Measurements from ENCODE around the gene IMPDH1. TPM values are rescaled to one million over a fixed set of nuclear protein-coding genes. Genes with fewer than 3 reads are reported as not detected.

Gene IMPDH1
- total RNA-seq, 1 experiment from 2014 or later = 114 TPM

GRCh38 chr7:128343554-128344430 lies 66.0 kb downstream of the IMPDH1 start, which contains the start of gene RBM28:
Gene RBM28 (minus strand): TSS chr7:128343908. CDS start chr7:128343793, 115 bp downstream.
- Histone ChIP-seq H3K27me3 (ENCODE audit: control insufficient read depth, insufficient read depth, low read length) (no peaks in the 10 kb centered on the region), H3K9me3 (ENCODE audit: control insufficient read depth, insufficient read depth, low read depth, low read length) (no peaks in the 10 kb centered on the region), H3K36me3 (ENCODE audit: control insufficient read depth, insufficient read depth, low read length) (peaks cover 12% of the 10 kb centered on the region), H3K27ac (ENCODE audit: low read length) (peak within 1 kb of the TSS; percentile 93), H3K4me3 (ENCODE audit: low read depth in 2 of 2, low read length in 2 of 2) (peak within 1 kb of the TSS; percentile 88 to 95), H3K4me1 (ENCODE audit: control insufficient read depth, insufficient read depth, low read length) (peaks cover 3% of the 10 kb centered on the region)
- TF ChIP-seq POLR2AphosphoS5 (IDR thresholded peaks at IDR 0.05; ENCODE audit: low read depth, low read length) (peak; percentile 97), CTCF (IDR thresholded peaks at IDR 0.05) (no peak), SIN3A (IDR thresholded peaks at IDR 0.05; ENCODE audit: borderline replicate concordance, insufficient read depth, low read depth, low read length) (peak; percentile 92; the same call in 1 of the 2 replicates), TCF7L2 (IDR thresholded peaks at IDR 0.05; ENCODE audit: low read depth, low read length) (peak; percentile 39; the same call in 1 of the 2 replicates)
- CTCF ChIA-PET = interaction anchor here (0.5 to 1.0 kb wide), 3 partner anchors 34 to 83 kb away, joined by 3 to 5 read pairs (median 3); no protein-coding TSS in a partner anchor
- ATAC-seq = peak; percentile 95
- no TSS peak for BruUV-seq (replicated peaks)
- POLR2A ChIA-PET = no interaction called here
- intact Hi-C loops (cut with micrococcal nuclease; ENCODE audit: unreplicated experiment) = no loop called here
- in situ Hi-C loops (cut with HindIII; ENCODE audit: low pct_unique_long_range_greater_than_20kb, low sequenced_read_pairs) = no loop called here
- peak; percentile 85 for DNase-seq (ENCODE audit: low read depth, low spot score)

Other genes starting within 250 kb of the IMPDH1 start
- gene LEP, start 168.7 kb downstream of the IMPDH1 start, total RNA-seq (2021; ENCODE audit: unreplicated experiment) = not detected
- gene RBM28, start 66.1 kb downstream of the IMPDH1 start, total RNA-seq (2021; ENCODE audit: unreplicated experiment) = 54.1 TPM
- 0.77 TPM for gene PRRT4, start 48.3 kb downstream of the IMPDH1 start, total RNA-seq (2021; ENCODE audit: unreplicated experiment)
- gene HILPDA, start 45.9 kb upstream of the IMPDH1 start, total RNA-seq (2021; ENCODE audit: unreplicated experiment) = 70.8 TPM
- gene METTL2B, start 66.8 kb upstream of the IMPDH1 start, total RNA-seq (2021; ENCODE audit: unreplicated experiment) = 43.6 TPM

Data from Panc1 (cell line).